HL-60 (cell line): Measurements from ENCODE around the gene RWDD1.
A peak's percentile ranks its signal among the peaks of the same experiment; 100 is the strongest.

Experiments used
- DNase-seq, 2 experiments: peaks; one replicate each; pipeline ENCODE4 v3.0.0-alpha.2; 2010 to 2020; ENCODE audit warnings: low read depth in 1 of 2, low spot score in 1 of 2
- H3K27ac ChIP-seq: fragments of 250-450 bp; sonication (Bioruptor Pico); replicated peaks from 2 replicates; pipeline ENCODE4 v1.5.1; 2020; ENCODE audit warnings: mild to moderate bottlenecking, moderate library complexity
- H3K27me3 ChIP-seq: fragments of 250-450 bp; sonication (Bioruptor Pico); 2 replicates; pipeline ENCODE4 v1.5.1; 2021; ENCODE audit warnings: mild to moderate bottlenecking, moderate library complexity; ENCODE audit not compliant: insufficient read depth, poor library complexity, severe bottlenecking
- H3K4me3 ChIP-seq: replicated peaks from 2 replicates; pipeline ENCODE4 v1.5.1; 2011; ENCODE audit warnings: mild to moderate bottlenecking, control low read depth, low read length; ENCODE audit not compliant: insufficient read depth
- GABPA ChIP-seq: IDR thresholded peaks from 2 replicates; pipeline ENCODE4 v1.6.1; 2012; ENCODE audit warnings: low read depth
- POLR2AphosphoS5 ChIP-seq: IDR thresholded peaks from 2 replicates; pipeline ENCODE4 v1.6.1; 2012; ENCODE audit warnings: low read depth
- SPI1 ChIP-seq: IDR thresholded peaks from 2 replicates; pipeline ENCODE4 v1.6.1; 2012; ENCODE audit warnings: low read depth, mild to moderate bottlenecking, borderline replicate concordance
- TF ChIP-seq, protein P1 (sequence below): IDR thresholded peaks from 2 replicates; pipeline ENCODE4 v1.6.1; 2012; ENCODE audit warnings: low read depth; ENCODE audit not compliant: insufficient replicate concordance
- TF ChIP-seq, protein P2 (sequence below): IDR thresholded peaks from one replicate; pipeline ENCODE4 v1.5.1; 2011; ENCODE audit warnings: low read length, control low read depth, inconsistent platforms; ENCODE audit not compliant: insufficient read depth

Gene RWDD1

DNA sequence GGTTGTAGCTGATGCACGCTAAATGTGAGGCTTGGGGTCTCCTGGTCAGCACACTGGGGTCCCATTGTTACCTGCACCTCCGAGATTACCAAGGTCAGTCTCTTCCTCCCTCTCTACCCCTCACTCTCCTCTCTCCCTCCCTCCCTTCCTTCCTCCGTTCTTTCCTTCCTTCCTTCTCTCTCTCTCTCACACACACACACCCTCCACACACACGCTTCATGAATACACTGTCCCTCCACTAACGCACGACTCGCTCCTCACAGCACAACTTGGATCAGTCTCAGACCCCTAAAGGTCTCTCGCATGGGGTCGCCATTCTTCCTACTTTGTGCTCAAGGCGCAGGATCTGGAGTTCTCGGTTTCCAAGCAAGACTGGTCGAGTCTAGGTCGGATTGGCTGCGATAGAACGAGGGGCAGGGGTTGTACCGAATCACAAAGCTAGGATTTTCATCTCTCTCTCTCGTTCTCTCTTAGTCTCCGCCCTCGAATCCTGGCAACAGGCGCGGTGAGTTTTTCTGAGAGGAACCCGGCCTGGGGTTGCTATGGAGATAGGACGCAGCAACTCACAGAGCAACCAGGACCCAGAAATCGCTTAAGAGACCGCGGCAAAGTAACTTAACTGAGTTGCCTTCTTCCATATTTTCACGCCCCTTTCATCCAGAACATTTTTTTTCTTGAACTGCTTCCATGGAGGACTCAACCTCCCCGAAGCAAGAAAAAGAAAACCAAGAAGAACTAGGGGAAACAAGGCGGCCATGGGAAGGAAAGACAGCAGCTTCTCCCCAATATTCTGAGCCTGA lies 44.8 kb downstream of the RWDD1 start, which contains the start of gene RSPH4A:
Gene RSPH4A (plus strand): TSS at position 543 of the 800 bp plus-strand sequence. CDS start 145 bp downstream, at position 688.
- peak within 1 kb of the TSS; percentile 48 for H3K4me3 ChIP-seq
- peak; percentile 54 to 85 for DNase-seq
- peak; percentile 34; the same call in 1 of the 2 replicates for TF ChIP-seq SPI1
- TF ChIP-seq, protein P1, sequence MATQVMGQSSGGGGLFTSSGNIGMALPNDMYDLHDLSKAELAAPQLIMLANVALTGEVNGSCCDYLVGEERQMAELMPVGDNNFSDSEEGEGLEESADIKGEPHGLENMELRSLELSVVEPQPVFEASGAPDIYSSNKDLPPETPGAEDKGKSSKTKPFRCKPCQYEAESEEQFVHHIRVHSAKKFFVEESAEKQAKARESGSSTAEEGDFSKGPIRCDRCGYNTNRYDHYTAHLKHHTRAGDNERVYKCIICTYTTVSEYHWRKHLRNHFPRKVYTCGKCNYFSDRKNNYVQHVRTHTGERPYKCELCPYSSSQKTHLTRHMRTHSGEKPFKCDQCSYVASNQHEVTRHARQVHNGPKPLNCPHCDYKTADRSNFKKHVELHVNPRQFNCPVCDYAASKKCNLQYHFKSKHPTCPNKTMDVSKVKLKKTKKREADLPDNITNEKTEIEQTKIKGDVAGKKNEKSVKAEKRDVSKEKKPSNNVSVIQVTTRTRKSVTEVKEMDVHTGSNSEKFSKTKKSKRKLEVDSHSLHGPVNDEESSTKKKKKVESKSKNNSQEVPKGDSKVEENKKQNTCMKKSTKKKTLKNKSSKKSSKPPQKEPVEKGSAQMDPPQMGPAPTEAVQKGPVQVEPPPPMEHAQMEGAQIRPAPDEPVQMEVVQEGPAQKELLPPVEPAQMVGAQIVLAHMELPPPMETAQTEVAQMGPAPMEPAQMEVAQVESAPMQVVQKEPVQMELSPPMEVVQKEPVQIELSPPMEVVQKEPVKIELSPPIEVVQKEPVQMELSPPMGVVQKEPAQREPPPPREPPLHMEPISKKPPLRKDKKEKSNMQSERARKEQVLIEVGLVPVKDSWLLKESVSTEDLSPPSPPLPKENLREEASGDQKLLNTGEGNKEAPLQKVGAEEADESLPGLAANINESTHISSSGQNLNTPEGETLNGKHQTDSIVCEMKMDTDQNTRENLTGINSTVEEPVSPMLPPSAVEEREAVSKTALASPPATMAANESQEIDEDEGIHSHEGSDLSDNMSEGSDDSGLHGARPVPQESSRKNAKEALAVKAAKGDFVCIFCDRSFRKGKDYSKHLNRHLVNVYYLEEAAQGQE = no peak

DNA sequence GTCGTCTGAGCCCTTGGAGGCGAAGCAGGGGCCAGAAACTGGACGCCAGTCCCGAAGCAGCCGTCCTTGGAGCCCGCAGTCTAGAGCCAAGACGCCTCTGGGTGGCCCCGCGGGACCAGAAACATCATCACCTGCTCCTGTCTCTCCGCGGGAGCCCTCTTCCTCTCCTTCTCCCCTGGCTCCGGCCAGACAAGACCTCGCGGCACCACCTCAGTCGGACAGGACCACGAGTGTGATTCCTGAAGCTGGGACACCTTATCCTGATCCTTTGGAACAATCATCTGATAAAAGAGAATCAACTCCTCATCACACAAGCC lies 45.4 kb downstream of the RWDD1 start:
- Histone ChIP-seq H3K27me3 (peaks cover 4% of the 10 kb centered on the region), H3K4me3 (peak overlapping the region; percentile 26), H3K27ac (no peak overlapping the region)
- no peak for DNase-seq
- TF ChIP-seq POLR2AphosphoS5 (no peak), SPI1 (no peak), GABPA (no peak)
- TF ChIP-seq, protein P2, sequence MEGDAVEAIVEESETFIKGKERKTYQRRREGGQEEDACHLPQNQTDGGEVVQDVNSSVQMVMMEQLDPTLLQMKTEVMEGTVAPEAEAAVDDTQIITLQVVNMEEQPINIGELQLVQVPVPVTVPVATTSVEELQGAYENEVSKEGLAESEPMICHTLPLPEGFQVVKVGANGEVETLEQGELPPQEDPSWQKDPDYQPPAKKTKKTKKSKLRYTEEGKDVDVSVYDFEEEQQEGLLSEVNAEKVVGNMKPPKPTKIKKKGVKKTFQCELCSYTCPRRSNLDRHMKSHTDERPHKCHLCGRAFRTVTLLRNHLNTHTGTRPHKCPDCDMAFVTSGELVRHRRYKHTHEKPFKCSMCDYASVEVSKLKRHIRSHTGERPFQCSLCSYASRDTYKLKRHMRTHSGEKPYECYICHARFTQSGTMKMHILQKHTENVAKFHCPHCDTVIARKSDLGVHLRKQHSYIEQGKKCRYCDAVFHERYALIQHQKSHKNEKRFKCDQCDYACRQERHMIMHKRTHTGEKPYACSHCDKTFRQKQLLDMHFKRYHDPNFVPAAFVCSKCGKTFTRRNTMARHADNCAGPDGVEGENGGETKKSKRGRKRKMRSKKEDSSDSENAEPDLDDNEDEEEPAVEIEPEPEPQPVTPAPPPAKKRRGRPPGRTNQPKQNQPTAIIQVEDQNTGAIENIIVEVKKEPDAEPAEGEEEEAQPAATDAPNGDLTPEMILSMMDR = no peak
- TF ChIP-seq, protein P1 = no peak

More for the DNA sequence above, 44.8 kb downstream of the RWDD1 start, which contains the start of gene RSPH4A:
- H3K27me3 ChIP-seq = peaks cover 4% of the 10 kb centered on the region
- H3K27ac ChIP-seq = no peak within 1 kb of the TSS

DNA sequence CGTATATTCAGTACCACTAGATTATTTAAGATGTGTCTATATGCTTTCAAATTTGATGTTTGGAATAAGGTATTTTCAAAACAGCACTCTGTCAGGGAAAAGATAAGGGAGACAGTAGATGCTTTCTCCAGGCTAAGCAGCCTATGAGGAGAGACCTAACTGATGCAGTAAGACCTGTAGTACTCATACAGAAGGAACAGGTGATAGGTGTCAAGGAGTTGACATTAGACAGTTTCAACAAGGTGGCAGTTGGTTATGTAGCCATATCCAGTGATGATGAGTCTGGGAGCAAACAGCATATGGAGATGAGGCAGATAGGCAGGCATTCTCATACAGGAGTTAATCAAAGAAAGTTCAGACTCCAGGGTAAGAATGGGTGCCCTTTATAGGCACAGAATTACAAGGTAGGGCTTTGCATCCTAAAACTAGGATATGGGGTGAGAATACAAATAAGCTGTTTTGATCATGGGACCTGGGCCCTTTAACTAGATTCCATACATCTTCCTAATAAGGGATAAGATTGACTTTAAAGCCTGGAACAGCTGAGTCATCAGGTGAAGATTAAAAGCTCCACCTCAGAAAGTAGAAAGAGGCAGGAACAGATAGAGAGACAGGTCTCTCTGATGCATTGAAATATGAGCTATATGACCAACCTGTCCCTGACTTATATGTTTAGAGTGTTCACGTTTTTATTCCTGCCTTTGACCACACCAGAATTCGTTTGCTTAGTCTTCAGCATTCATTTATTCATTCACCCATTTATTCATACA lies 52.9 kb downstream of the RWDD1 start:
- H3K27ac ChIP-seq = no peak overlapping the region
- TF ChIP-seq GABPA (no peak), POLR2AphosphoS5 (no peak), SPI1 (no peak)
- TF ChIP-seq, protein P2 = no peak
- TF ChIP-seq, protein P1 = no peak
- no peak for DNase-seq
- H3K4me3 ChIP-seq = no peak overlapping the region
- no peaks in the 10 kb centered on the region for H3K27me3 ChIP-seq
